GM13977 (cell line): ENCODE measurements around the gene SCN3A.

ENCODE experiments used
- DNase-seq: peaks from one replicate; pipeline ENCODE4 v3.0.0; 2012; ENCODE audit warnings: low spot score
- in situ Hi-C: fragments of 300-500 bp; cut with MboI; formaldehyde crosslinking; loops from one replicate; pipeline ENCODE4 v1.12.0; 2022; ENCODE audit warnings: low sequenced_read_pairs, low pct_unique_long_range_greater_than_20kb, mixed read lengths, inconsistent platforms; ENCODE audit not compliant: unreplicated experiment
- TF ChIP-seq, protein P1 (sequence below): IDR thresholded peaks from 2 replicates; pipeline ENCODE4 v1.5.1; 2012; ENCODE audit warnings: mild to moderate bottlenecking, control low read depth; ENCODE audit not compliant: insufficient read depth; ENCODE audit errors: extremely low read depth, missing control alignments

SCN3A gene

DNA sequence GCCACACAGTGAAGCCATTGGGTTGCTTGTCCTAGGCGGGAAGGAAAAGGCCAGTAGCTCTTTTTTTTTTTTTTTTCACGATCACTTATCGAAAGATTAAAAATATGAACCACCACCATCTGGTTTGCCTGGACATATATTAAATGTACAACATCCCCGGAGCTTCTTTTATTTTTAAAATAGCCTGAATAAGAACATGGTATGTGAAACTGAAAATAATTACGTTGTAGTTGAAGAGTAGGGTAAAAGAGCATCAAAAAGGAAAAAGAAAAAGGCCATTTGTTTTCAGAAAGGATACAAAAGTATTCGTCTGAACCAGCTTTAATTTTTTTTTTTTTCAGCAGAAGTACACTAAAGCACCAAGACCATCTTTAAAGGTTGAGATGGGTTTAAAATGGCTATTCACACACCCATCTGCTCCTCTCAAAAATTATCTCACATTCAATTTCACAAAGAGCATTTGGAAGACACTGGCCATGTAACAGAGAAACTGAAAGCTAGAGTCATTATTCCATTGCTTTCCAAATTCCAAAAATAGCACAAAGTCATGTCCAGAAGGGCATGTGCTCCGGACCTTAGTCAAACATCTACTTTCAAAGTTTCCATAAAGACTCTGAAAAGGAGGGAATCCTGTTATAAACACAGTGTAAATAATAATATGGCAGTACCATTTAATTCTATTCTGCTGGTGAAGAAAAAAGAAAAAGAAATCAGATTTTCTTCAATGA is 82.9 kb downstream of the SCN3A start:
- in situ Hi-C loops = no loop called here
- DNase-seq = no peak
- TF ChIP-seq, protein P1, sequence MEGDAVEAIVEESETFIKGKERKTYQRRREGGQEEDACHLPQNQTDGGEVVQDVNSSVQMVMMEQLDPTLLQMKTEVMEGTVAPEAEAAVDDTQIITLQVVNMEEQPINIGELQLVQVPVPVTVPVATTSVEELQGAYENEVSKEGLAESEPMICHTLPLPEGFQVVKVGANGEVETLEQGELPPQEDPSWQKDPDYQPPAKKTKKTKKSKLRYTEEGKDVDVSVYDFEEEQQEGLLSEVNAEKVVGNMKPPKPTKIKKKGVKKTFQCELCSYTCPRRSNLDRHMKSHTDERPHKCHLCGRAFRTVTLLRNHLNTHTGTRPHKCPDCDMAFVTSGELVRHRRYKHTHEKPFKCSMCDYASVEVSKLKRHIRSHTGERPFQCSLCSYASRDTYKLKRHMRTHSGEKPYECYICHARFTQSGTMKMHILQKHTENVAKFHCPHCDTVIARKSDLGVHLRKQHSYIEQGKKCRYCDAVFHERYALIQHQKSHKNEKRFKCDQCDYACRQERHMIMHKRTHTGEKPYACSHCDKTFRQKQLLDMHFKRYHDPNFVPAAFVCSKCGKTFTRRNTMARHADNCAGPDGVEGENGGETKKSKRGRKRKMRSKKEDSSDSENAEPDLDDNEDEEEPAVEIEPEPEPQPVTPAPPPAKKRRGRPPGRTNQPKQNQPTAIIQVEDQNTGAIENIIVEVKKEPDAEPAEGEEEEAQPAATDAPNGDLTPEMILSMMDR = no peak

DNA sequence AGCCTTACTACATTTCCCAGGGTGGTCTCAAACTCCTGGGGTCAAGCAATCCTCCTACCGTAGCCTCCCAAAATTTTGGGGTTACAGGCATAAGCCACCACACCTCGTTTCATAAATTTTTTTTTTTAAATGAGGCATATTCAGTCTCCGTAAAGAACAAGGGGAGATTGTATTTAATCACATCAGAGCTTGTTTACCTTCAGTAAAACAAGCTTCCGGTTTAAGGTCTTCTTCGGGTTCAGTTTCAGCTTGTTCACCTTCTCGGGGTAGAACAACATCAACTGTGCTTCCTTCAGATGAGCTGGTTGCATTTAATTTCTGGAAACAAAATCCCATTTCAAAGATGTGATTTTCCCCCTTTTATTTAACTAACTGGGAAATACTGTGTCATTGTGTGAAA is 88.6 kb downstream of the SCN3A start:
- DNase-seq = no peak
- TF ChIP-seq, protein P1 = no peak
- in situ Hi-C loops = no loop called here

DNA sequence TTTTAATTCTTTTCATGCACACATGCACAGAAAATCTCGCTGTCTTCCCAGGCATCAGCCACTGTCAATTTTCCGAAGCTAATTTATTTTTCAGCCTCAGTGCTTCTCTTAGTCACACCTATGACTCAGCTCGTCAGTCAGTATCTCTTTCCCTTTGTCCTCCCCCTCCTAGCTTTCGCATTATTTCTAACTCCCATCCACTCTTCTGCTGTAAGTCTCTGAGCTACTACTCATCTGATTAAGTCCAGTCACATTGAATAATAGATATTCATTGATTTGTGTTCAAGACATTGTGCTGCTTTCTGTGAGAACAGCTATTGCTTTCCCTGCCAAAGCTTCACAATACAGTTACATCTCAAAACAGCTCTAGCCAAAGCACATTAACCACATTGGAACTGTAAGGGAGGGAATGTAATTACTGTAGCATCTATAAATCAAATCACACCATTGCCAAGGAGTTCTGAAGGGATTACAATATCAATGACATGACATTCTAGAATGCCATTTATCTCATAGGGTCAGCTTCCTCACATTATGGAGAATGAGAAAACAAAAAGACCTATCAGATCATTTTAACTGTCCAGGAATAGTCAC is 89.4 kb downstream of the SCN3A start:
- in situ Hi-C loops = no loop called here
- DNase-seq = no peak

DNA sequence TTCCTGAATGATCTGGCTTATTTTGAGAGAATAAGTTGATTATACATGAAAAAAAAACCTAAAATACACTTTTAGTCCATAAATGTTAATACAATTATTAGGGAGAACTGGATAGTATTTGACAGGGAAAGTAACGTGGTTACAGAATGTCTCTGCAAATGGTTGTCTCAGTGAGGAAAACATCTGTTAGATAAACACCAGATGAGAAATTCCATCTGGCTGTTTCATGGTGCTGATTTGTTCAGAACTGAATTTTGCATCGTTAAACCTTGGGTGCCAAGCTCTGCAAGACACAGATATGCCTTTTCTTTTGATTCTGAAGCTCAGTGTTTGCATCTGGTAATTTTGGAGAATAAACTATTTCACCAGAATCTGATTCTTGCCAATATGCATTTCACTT is 90.4 kb downstream of the SCN3A start:
- in situ Hi-C loops = no loop called here
- no peak for DNase-seq
- TF ChIP-seq, protein P1 = no peak

More for the DNA sequence above, 89.4 kb downstream of the SCN3A start:
- TF ChIP-seq, protein P1 = no peak

DNA sequence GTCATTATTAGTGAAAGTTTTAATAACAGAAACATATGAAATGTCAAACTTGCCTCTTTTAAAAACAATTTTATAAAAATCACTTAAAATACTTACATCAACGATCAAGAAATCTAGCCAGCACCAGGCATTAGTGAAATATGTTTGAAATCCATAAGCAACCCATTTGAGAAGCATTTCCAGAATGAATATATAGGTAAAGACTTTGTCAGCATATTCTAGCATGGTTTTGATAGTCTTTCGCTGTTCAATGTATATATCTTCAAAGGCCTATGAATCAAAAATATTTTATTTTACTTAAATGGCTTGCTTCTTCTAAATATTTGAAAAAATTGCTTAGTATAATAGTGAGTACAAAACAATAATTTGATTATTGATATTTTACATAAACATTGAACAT is 91.1 kb downstream of the SCN3A start:
- TF ChIP-seq, protein P1 = no peak
- in situ Hi-C loops = no loop called here
- no peak for DNase-seq

DNA sequence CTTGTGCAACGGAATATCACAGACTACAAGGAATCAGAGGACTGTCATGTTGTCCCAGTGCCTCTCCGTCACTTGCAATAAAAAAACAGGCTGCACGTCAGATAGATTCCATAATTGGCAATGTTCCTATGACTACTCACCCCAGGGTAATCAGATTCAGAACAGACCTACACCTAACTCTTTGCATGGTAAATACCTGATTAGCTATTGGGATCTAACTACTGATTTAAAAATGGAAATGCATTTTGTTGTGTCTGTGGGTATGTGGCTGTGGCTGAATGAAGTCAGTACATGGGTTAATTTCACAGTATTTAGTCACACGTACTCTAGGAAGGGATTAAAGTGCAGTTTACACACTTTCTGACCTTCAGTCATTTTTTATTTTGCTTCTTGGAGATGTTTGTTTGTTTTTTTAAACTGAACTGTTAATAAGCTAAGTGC is 91.7 kb downstream of the SCN3A start:
- no peak for DNase-seq
- TF ChIP-seq, protein P1 = no peak
- in situ Hi-C loops = no loop called here

DNA sequence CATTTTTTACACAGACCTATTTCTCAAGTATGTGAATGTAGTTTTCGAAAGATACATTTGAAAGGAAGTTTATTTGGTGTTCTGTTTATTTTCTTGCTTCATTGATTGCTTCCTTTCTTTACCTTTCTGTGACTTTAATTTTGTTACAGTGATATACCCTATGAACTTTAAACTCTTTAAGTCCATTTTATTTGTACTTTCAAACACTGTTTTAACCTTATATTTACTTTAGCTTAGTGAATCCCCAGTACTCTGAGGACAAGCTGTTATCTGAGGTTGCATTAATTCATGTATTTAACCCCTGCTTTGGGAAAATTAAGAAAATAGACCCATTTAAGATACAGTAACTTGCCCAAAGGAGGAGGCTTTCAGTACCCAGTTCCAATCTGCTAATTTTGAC is 93.5 kb downstream of the SCN3A start:
- in situ Hi-C loops = no loop called here
- TF ChIP-seq, protein P1 = no peak

More for the DNA sequence above, 93.5 kb downstream of the SCN3A start:
- DNase-seq = no peak
